Mucosa of rectum (tissue), 2 donors: ENCODE measurements around the gene CD8B2.
"Not testable (repeated sequence)": the region's sequence is repeated elsewhere in the genome, so short reads cannot be mapped to it uniquely, and the experiment has no call there.

Source experiments
- H3K27ac ChIP-seq, 2 donors: one replicate each; pipeline ENCODE4 v1.7.0; 2013; ENCODE audit warnings: inconsistent platforms in 2 of 2, low read depth in 2 of 2, low read length in 2 of 2
- H3K27me3 ChIP-seq, 2 donors: one replicate each; pipeline ENCODE4 v1.7.0; 2013; ENCODE audit warnings: low read length in 2 of 2; ENCODE audit not compliant: control insufficient read depth in 2 of 2, insufficient read depth in 2 of 2
- H3K36me3 ChIP-seq, 2 donors: one replicate each; pipeline ENCODE4 v1.7.0; 2013; ENCODE audit warnings: low read length in 2 of 2; ENCODE audit not compliant: control insufficient read depth in 2 of 2, insufficient read depth in 2 of 2
- H3K4me1 ChIP-seq, 2 donors: one replicate each; pipeline ENCODE4 v1.7.0; 2013; ENCODE audit warnings: low read length in 2 of 2, mild to moderate bottlenecking in 1 of 2; ENCODE audit not compliant: control insufficient read depth in 2 of 2, insufficient read depth in 2 of 2
- H3K4me3 ChIP-seq, 2 donors: one replicate each; pipeline ENCODE4 v1.7.0; 2013; ENCODE audit warnings: low read length in 2 of 2
- H3K9ac ChIP-seq, 2 donors: one replicate each; pipeline ENCODE4 v1.7.0; 2013; ENCODE audit warnings: low read length in 2 of 2, low read depth in 1 of 2, mild to moderate bottlenecking in 1 of 2
- H3K9me3 ChIP-seq, 2 donors: one replicate each; pipeline ENCODE4 v1.7.0; 2013; ENCODE audit warnings: low read length in 2 of 2; ENCODE audit not compliant: control insufficient read depth in 2 of 2
- donor health status: healthy.
- donor health status: Normal muscosa, but diverticular disease.

Gene CD8B2

DNA sequence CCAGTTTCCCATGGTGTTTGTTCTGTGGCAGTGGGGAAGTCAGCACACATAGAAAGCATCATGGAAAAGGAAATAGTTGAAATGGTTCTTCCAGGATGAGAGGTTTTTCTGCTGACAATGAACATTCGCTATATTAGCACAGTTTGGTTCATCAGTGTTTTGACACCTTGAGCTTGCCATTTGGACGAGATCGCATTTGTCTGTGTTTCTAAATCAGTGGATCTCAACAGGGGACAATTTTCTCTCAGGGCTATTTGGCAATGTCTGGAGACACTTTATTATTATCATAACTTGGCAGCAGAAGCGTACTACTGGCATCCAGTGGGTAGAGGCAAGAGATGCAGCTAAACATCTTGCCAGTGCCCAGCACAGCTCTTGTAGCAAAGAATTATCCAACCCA is 74.6 kb downstream of the CD8B2 start:
- H3K4me1 ChIP-seq, result no peaks in the 10 kb centered on the region
- H3K27ac ChIP-seq, result no peak overlapping the region
- H3K9ac ChIP-seq, result no peak overlapping the region

GRCh38 chr2:106562268-106563186 is 75.4 kb downstream of the CD8B2 start:
- no peaks in the 10 kb centered on the region for H3K36me3 ChIP-seq
- no peaks in the 10 kb centered on the region for H3K9me3 ChIP-seq
- H3K9ac ChIP-seq, result no peak overlapping the region
- no peak overlapping the region for H3K4me3 ChIP-seq
- H3K27me3 ChIP-seq, result no peaks in the 10 kb centered on the region
- H3K27ac ChIP-seq, result no peak overlapping the region
- no peaks in the 10 kb centered on the region for H3K4me1 ChIP-seq

More for the DNA sequence above, 74.6 kb downstream of the CD8B2 start:
- H3K36me3 ChIP-seq, result no peaks in the 10 kb centered on the region
- H3K27me3 ChIP-seq, result no peaks in the 10 kb centered on the region
- no peaks in the 10 kb centered on the region for H3K9me3 ChIP-seq
- H3K4me3 ChIP-seq, result no peak overlapping the region

DNA sequence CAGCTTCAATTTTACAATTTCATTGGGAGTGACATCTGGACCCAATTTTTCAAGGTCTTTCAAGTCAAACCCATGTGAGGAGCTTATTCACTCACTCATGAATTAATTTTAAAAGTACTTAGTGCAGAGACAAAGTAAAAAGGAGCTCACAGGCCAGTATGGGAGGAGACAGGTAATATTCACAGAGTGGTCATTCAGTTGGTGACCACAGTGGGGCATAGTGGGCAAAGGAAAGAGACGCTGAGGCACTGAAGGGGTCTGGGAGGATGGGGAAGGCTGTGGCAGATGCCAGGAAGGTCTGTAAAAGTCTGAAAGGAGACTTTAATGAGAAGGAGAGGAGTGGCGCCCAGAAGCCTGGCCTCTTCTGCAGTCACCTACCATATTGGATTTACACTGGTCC is 76.0 kb downstream of the CD8B2 start:
- Histone ChIP-seq H3K4me3 (no peak overlapping the region), H3K9ac (no peak overlapping the region), H3K27me3 (no peaks in the 10 kb centered on the region), H3K9me3 (no peaks in the 10 kb centered on the region), H3K36me3 (no peaks in the 10 kb centered on the region), H3K4me1 (no peaks in the 10 kb centered on the region), H3K27ac (no peak overlapping the region)

DNA sequence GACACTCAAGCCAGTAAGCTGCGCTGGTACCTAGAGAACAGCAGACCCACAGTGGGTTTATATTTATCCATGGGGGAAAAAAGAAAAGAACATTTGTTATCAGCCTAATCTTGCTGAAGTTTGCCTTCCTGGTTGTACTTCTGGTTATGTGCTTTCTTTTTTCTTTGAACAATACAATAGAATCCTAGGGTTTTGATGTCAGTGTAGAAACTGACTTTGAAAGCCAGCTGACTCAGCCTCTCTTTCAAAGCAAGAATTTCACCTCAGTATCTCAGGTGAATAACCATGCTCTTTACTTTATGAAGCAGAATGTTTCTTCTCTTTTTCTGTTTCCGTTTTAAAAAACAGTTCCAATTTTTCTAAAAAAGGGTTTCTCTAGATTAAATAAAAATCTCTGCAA is 78.4 kb downstream of the CD8B2 start:
- Histone ChIP-seq H3K4me1 (no peaks in the 10 kb centered on the region), H3K27ac (no peak overlapping the region), H3K9ac (no peak overlapping the region), H3K9me3 (no peaks in the 10 kb centered on the region), H3K27me3 (no peaks in the 10 kb centered on the region), H3K36me3 (no peaks in the 10 kb centered on the region), H3K4me3 (no peak overlapping the region)

GRCh38 chr2:106566050-106566449 is 78.9 kb downstream of the CD8B2 start:
- no peaks in the 10 kb centered on the region for H3K27me3 ChIP-seq
- H3K36me3 ChIP-seq, result no peaks in the 10 kb centered on the region
- H3K9ac ChIP-seq, result no peak overlapping the region
- H3K4me3 ChIP-seq, result no peak overlapping the region
- H3K4me1 ChIP-seq, result no peaks in the 10 kb centered on the region
- H3K9me3 ChIP-seq, result no peaks in the 10 kb centered on the region
- H3K27ac ChIP-seq, result no peak overlapping the region

DNA sequence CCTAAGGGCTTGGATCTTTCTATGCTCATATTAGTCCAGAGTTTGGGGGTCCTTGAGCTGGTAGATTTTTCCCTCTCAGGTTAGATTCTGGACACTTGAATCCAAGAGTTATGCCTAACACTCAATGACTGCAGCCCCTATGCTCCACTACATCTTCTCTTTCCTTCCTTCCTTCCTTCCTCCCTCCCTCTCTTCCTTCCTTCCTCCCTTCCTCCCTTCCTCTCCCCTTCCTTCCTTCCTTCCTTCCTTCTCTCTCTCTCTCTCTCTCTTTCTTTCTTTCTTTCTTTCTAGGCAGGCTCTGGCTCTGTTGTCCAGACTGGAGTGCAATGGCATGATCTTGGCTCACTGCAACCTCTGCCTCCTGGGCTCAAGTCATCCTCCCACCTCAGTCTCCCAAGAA is 79.3 kb downstream of the CD8B2 start:
- not testable (repeated sequence) for H3K27me3 ChIP-seq, H3K4me1 ChIP-seq, H3K9me3 ChIP-seq, H3K36me3 ChIP-seq, H3K4me3 ChIP-seq, H3K27ac ChIP-seq, H3K9ac ChIP-seq

GRCh38 chr2:106570316-106570715 is 83.2 kb downstream of the CD8B2 start:
- H3K36me3 ChIP-seq, result no peaks in the 10 kb centered on the region

More at GRCh38 chr2:106570316-106570715, 83.2 kb downstream of the CD8B2 start:
- no peak overlapping the region for H3K9ac ChIP-seq
- no peak overlapping the region for H3K4me3 ChIP-seq
- H3K4me1 ChIP-seq, result no peaks in the 10 kb centered on the region
- no peaks in the 10 kb centered on the region for H3K9me3 ChIP-seq
- H3K27ac ChIP-seq, result no peak overlapping the region
- H3K27me3 ChIP-seq, result no peaks in the 10 kb centered on the region
